ENCODE data around the gene ATP5ME.

The ATP5ME gene

GRCh38 chr4:663046-663437 is 11.0 kb downstream of the ATP5ME start:
- DNase-seq (ENCODE audit: low spot score) = no peak
- no peak for TF ChIP-seq CTCF (IDR thresholded peaks at IDR 0.05; ENCODE audit: extremely low read depth, missing control alignments)

DNA sequence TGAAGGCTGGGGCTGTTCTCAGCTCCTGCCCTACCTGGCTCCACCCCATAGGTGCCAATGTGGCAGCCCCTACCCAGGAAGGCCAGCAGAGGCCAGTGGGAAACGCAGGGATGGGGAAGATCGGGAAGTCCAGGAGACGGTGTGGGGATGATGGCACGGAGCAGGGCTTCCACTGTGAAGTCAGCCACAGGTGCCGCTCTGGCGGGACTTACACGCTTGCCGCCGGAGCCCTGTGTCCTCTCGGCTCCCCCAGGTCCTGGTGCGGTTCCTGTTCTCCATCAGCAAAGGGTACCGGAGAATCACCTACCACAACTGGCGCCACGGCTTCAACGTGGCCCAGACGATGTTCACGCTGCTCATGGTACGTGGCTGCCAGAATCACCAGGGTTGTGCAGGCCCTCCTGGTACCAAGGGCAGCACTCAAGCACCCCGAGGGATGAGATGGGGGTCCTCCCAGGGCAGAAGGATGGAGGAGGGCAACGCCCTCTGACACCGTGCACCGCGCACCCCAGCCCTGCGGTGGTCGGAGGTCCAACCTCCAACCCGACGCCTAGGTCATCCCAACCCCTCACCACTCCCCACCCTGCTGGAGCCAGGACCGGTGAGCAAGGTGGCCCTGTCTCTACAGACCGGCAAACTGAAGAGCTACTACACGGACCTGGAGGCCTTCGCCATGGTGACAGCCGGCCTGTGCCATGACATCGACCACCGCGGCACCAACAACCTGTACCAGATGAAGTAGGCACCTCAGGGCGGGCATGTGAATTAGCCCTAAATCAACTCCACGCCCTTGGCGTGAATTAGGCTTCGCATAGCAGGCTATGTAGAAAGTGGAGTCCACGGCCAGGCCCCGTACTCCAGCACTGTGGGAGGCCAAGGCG is 12.0 kb downstream of the ATP5ME start:
- DNase-seq (ENCODE audit: low spot score) = no peak
- no peak for TF ChIP-seq CTCF (IDR thresholded peaks at IDR 0.05; ENCODE audit: extremely low read depth, missing control alignments)

- no peak for DNase-seq (ENCODE audit: low spot score)
- no peak for TF ChIP-seq CTCF (IDR thresholded peaks at IDR 0.05; ENCODE audit: extremely low read depth, missing control alignments)
Observed at GRCh38 chr4:661231-661630, 12.8 kb downstream of the ATP5ME start.

GRCh38 chr4:660401-660800 is 13.7 kb downstream of the ATP5ME start:
- DNase-seq (ENCODE audit: low spot score) = no peak
- TF ChIP-seq CTCF (IDR thresholded peaks at IDR 0.05; ENCODE audit: extremely low read depth, missing control alignments) = no peak

DNA sequence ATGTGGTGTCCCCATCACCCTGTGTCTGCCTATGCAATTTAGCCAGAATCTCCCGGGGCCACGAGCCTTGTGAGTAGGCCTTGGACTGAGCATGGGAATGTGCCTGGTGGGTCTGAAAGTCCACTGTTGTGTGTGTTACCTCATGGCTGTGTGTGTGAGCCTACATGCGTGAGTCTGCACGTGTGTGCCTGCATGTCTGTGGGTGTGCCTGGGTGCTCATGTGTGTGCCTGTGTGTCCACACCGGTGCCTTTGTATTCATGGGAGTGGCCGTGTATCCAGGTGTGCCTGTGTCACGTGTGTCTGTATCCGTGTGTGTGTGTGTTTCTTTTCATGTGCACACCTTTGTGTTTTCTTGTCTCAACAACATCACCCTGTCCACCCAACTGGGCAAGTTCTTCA is 14.2 kb downstream of the ATP5ME start:
- no peak for TF ChIP-seq CTCF (IDR thresholded peaks at IDR 0.05; ENCODE audit: extremely low read depth, missing control alignments)
- no peak for DNase-seq (ENCODE audit: low spot score)

GRCh38 chr4:658681-659667 is 15.1 kb downstream of the ATP5ME start:
- TF ChIP-seq CTCF (IDR thresholded peaks at IDR 0.05; ENCODE audit: extremely low read depth, missing control alignments) = no peak
- DNase-seq (ENCODE audit: low spot score) = no peak

Data from GM20000 (cell line).